AG04450 (cell line): Measurements from ENCODE around the gene RPL22L1. TPM values are rescaled to one million over a fixed set of nuclear protein-coding genes. Genes with fewer than 3 reads are reported as not detected.

Experiments used
- CTCF ChIA-PET: fragments of 300-600, 350-600 bp; formaldehyde crosslinking; extraction: SDS; loops from one replicate; lab custom pipeline; 2022; ENCODE audit warnings: antibody characterized with exemption, inconsistent platforms; lab: Charles Lee
- POLR2A ChIA-PET: fragments of 350-600 bp; formaldehyde crosslinking; extraction: SDS; loops from one replicate; lab custom pipeline; 2021; ENCODE audit warnings: antibody characterized with exemption, inconsistent platforms; lab: Yijun Ruan, JAX
- DNase-seq: peaks from one replicate; pipeline ENCODE4 v3.0.0-alpha.2; 2011; ENCODE audit warnings: low read depth, low spot score
- H3K27ac ChIP-seq: one replicate; pipeline ENCODE4 v1.5.1; 2012; ENCODE audit warnings: low read depth, low read length, control low read depth
- H3K27me3 ChIP-seq: one replicate; pipeline ENCODE4 v1.6.0; 2012; ENCODE audit warnings: low read length; ENCODE audit not compliant: control insufficient read depth, insufficient read depth
- H3K4me3 ChIP-seq: 2 replicates; pipeline ENCODE4 v1.5.1; 2011; ENCODE audit warnings: mild to moderate bottlenecking, low read depth, low read length, control low read depth
- H3K9me3 ChIP-seq: 2 replicates; pipeline ENCODE4 v1.5.1; 2012; ENCODE audit warnings: low read length; ENCODE audit not compliant: control insufficient read depth, insufficient read depth
- CTCF ChIP-seq: IDR thresholded peaks from 2 replicates; pipeline ENCODE4 v1.5.1; 2011; ENCODE audit warnings: low read depth, low read length, control low read depth, inconsistent platforms
- polyA plus RNA-seq: library from polyadenylated mRNA; depleted of rRNA; stranded (reverse); fragments of >200 nt; gene quantifications from 2 replicates; pipeline ENCODE4 v1.2.3, GENCODE V29; 2011

Gene RPL22L1
- polyA plus RNA-seq, 1 experiment: 171 TPM

GRCh38 chr3:170876537-170876936, 6.5 kb upstream of the RPL22L1 start:
- ChIA-PET CTCF (no interaction called here), POLR2A (no interaction called here)
- Histone ChIP-seq H3K27ac (no peak overlapping the region), H3K4me3 (no peak overlapping the region), H3K27me3 (no peaks in the 10 kb centered on the region), H3K9me3 (peaks cover 3% of the 10 kb centered on the region; the same call in 1 of the 2 replicates)
- DNase-seq: no peak
- no peak for TF ChIP-seq CTCF

- no peaks in the 10 kb centered on the region for H3K9me3 ChIP-seq
- H3K27me3 ChIP-seq: no peaks in the 10 kb centered on the region
- DNase-seq: no peak
- CTCF ChIA-PET: interaction anchor here (0.6 to 1.0 kb wide), 2 partner anchors 455 to 904 kb away, joined by 3 to 7 read pairs; no protein-coding TSS in a partner anchor
- POLR2A ChIA-PET: interaction anchor here (0.6 to 1.5 kb wide), 8 partner anchors 29 to 723 kb away, joined by 3 to 12 read pairs (median 5); partner anchors contain the start of gene EIF5A2
- TF ChIP-seq CTCF: no peak
- H3K27ac ChIP-seq: no peak overlapping the region
- peak overlapping the region; percentile 96 for H3K4me3 ChIP-seq
Measured at GRCh38 chr3:170869239-170869590, 780 bp downstream of the RPL22L1 start.

GRCh38 chr3:170868577-170869238, 1.3 kb downstream of the RPL22L1 start:
- DNase-seq: no peak
- TF ChIP-seq CTCF: no peak
- CTCF ChIA-PET: interaction anchor here (0.7 to 1.0 kb wide), 4 partner anchors 11 to 479 kb away, joined by 5 to 9 read pairs (median 6); no protein-coding TSS in a partner anchor
- H3K4me3 ChIP-seq: peak overlapping the region; percentile 96
- H3K9me3 ChIP-seq: no peaks in the 10 kb centered on the region
- no peak overlapping the region for H3K27ac ChIP-seq
- no peaks in the 10 kb centered on the region for H3K27me3 ChIP-seq
- POLR2A ChIA-PET: interaction anchor here (0.7 to 1.5 kb wide), 5 partner anchors 40 to 1100 kb away, joined by 4 to 12 read pairs (median 6); partner anchors contain the start of gene EIF5A2

GRCh38 chr3:170867143-170867937, 2.7 kb downstream of the RPL22L1 start:
- no peak for TF ChIP-seq CTCF
- CTCF ChIA-PET: interaction anchor here (1.0 to 1.1 kb wide), 2 partner anchors 55 to 454 kb away, joined by 5 to 9 read pairs; no protein-coding TSS in a partner anchor
- POLR2A ChIA-PET: interaction anchor here (1.5 kb wide), 1 partner anchor 19 kb away, joined by 4 read pairs; no protein-coding TSS in a partner anchor
- H3K27me3 ChIP-seq: no peaks in the 10 kb centered on the region
- H3K9me3 ChIP-seq: no peaks in the 10 kb centered on the region
- H3K4me3 ChIP-seq: peak overlapping the region; percentile 96
- H3K27ac ChIP-seq: no peak overlapping the region
- no peak for DNase-seq
